ENCODE data around the gene CABLES2.

Gene CABLES2

DNA sequence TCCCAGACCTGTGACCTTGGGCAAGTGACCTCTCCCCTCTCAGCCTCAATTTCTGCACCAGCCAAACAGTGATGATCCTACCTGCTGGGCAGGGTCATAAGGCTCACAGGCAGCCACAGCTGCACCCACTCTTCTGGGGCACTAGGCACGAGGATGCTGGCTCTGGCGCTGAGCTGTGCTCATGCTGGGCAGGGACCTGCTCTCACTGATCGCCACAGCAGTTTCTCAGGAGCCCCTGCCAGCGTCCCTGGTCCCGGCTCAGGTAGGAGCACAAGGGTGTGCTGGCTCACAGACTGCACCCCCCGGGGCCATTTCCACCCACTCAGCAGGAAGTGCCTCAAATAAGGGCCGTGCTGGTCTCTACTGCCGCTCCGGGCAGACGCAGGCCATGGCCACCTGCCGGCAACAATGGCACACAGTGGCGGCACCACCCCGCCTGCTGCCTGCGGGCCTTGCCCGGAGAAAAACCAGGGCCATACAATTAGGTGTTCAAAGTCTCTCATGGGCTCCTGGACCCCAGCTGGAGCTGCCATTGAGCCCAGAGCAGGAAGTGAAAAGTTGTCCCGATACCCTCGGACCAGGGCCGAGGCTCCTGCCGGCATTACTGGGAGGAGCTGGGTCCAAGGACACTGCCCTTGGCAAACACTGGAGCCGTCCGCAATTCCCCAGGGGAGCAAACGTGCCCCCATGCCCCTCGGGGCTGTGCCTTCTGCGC lies 4.6 kb upstream of the CABLES2 start:
- TF ChIP-seq EZH2phosphoT487 (IDR thresholded peaks at IDR 0.05; ENCODE audit: low read depth), result no peak
- TF ChIP-seq, protein P1, sequence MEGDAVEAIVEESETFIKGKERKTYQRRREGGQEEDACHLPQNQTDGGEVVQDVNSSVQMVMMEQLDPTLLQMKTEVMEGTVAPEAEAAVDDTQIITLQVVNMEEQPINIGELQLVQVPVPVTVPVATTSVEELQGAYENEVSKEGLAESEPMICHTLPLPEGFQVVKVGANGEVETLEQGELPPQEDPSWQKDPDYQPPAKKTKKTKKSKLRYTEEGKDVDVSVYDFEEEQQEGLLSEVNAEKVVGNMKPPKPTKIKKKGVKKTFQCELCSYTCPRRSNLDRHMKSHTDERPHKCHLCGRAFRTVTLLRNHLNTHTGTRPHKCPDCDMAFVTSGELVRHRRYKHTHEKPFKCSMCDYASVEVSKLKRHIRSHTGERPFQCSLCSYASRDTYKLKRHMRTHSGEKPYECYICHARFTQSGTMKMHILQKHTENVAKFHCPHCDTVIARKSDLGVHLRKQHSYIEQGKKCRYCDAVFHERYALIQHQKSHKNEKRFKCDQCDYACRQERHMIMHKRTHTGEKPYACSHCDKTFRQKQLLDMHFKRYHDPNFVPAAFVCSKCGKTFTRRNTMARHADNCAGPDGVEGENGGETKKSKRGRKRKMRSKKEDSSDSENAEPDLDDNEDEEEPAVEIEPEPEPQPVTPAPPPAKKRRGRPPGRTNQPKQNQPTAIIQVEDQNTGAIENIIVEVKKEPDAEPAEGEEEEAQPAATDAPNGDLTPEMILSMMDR (IDR thresholded peaks at IDR 0.05; ENCODE audit: low read depth, low read length), result no peak

GRCh38 chr20:62410746-62411478 lies 3.8 kb upstream of the CABLES2 start:
- Histone ChIP-seq H3K27ac (ENCODE audit: low read length) (no peak overlapping the region), H4K20me1 (ENCODE audit: insufficient read depth, low read length) (peaks cover under 1% of the 10 kb centered on the region; the same call in 1 of the 2 replicates), H3K9ac (ENCODE audit: low read length) (no peak overlapping the region), H3K4me1 (ENCODE audit: low read length) (peaks cover 29% of the 10 kb centered on the region), H3K79me2 (ENCODE audit: low read length) (peaks cover 11% of the 10 kb centered on the region), H3K27me3 (ENCODE audit: low read depth, low read length) (peaks cover 6% of the 10 kb centered on the region; the same call in 1 of the 2 replicates), H3K4me3 (ENCODE audit: low read length) (peak overlapping the region; percentile 66), H3K9me3 (ENCODE audit: insufficient read depth, low read length) (no peaks in the 10 kb centered on the region), H3K36me3 (replicated peaks; ENCODE audit: low read depth, low read length) (no peaks in the 10 kb centered on the region), H3K4me2 (ENCODE audit: low read length) (peak overlapping the region; percentile 81), H2AFZ (ENCODE audit: low read depth, low read length) (no peak overlapping the region)
- TF ChIP-seq EZH2phosphoT487 (IDR thresholded peaks at IDR 0.05; ENCODE audit: low read depth), result no peak
- TF ChIP-seq, protein P1 (IDR thresholded peaks at IDR 0.05; ENCODE audit: low read depth, low read length), result no peak

More for the DNA sequence above, 4.6 kb upstream of the CABLES2 start:
- Histone ChIP-seq H4K20me1 (ENCODE audit: insufficient read depth, low read length) (no peaks in the 10 kb centered on the region), H3K4me1 (ENCODE audit: low read length) (peaks cover 22% of the 10 kb centered on the region), H2AFZ (ENCODE audit: low read depth, low read length) (no peak overlapping the region), H3K4me3 (ENCODE audit: low read length) (no peak overlapping the region), H3K9me3 (ENCODE audit: insufficient read depth, low read length) (no peaks in the 10 kb centered on the region), H3K79me2 (ENCODE audit: low read length) (peaks cover 3% of the 10 kb centered on the region), H3K4me2 (ENCODE audit: low read length) (no peak overlapping the region), H3K9ac (ENCODE audit: low read length) (no peak overlapping the region), H3K27ac (ENCODE audit: low read length) (no peak overlapping the region), H3K36me3 (replicated peaks; ENCODE audit: low read depth, low read length) (no peaks in the 10 kb centered on the region), H3K27me3 (ENCODE audit: low read depth, low read length) (peaks cover 6% of the 10 kb centered on the region; the same call in 1 of the 2 replicates)

- Histone ChIP-seq H3K27ac (ENCODE audit: low read length) (no peak overlapping the region), H3K9ac (ENCODE audit: low read length) (peak overlapping the region; percentile 22), H3K27me3 (ENCODE audit: low read depth, low read length) (no peaks in the 10 kb centered on the region), H3K4me3 (ENCODE audit: low read length) (peak overlapping the region; percentile 66), H3K79me2 (ENCODE audit: low read length) (peaks cover 18% of the 10 kb centered on the region), H4K20me1 (ENCODE audit: insufficient read depth, low read length) (peaks cover 6% of the 10 kb centered on the region; the same call in 1 of the 2 replicates), H3K4me2 (ENCODE audit: low read length) (peak overlapping the region; percentile 81), H3K36me3 (replicated peaks; ENCODE audit: low read depth, low read length) (no peaks in the 10 kb centered on the region), H3K9me3 (ENCODE audit: insufficient read depth, low read length) (no peaks in the 10 kb centered on the region), H3K4me1 (ENCODE audit: low read length) (peaks cover 34% of the 10 kb centered on the region), H2AFZ (ENCODE audit: low read depth, low read length) (no peak overlapping the region)
- TF ChIP-seq, protein P1 (IDR thresholded peaks at IDR 0.05; ENCODE audit: low read depth, low read length), result peak; percentile 87
- no peak for TF ChIP-seq EZH2phosphoT487 (IDR thresholded peaks at IDR 0.05; ENCODE audit: low read depth)
Observed at GRCh38 chr20:62409931-62410745, 3.1 kb upstream of the CABLES2 start.
